ENCODE results near the gene TMEM208. TPM values are rescaled to one million over a fixed set of nuclear protein-coding genes. Genes with fewer than 3 reads are reported as not detected.

The TMEM208 gene
- polyA plus RNA-seq, 2 of the 4 experiments (the other 2 are of a cell fraction): 73.5 to 114 TPM

GRCh38 chr16:67256701-67257230 is 29.8 kb downstream of the TMEM208 start:
- Histone ChIP-seq H3K4me2 (no peak overlapping the region), H3K4me3 (no peak overlapping the region), H3K4me1 (no peaks in the 10 kb centered on the region), H3K27ac (no peak overlapping the region), H3K9me3 (no peaks in the 10 kb centered on the region)
- TF ChIP-seq ESRRA (IDR thresholded peaks at IDR 0.05; ENCODE audit: borderline replicate concordance, low read length): no peak
- TF ChIP-seq RAD21 (conservative IDR thresholded peaks at IDR 0.05 in 1 of 2, IDR thresholded peaks at IDR 0.05 in 1 of 2): no peak
- no peak for TF ChIP-seq MYC (IDR thresholded peaks at IDR 0.05; ENCODE audit: borderline replicate concordance, low read length)
- TF ChIP-seq EHF (CRISPR knock-in tag; IDR thresholded peaks at IDR 0.05): no peak
- 90% methylated on average over 11 of the region's 11 CpGs for WGBS (ENCODE audit: missing lambda C conversion rate)
- ATAC-seq (no peak), DNase-seq (ENCODE audit: low read depth in 1 of 2, low spot score in 1 of 2) (no peak), FAIRE-seq (no peak)
- ChIA-PET POLR2A (no interaction called here), CTCF (interaction anchor here (1.2 to 1.4 kb wide), 2 partner anchors 22 to 77 kb away, joined by 4 read pairs; no protein-coding TSS in a partner anchor)

- DNase-seq (ENCODE audit: low read depth in 1 of 2, low spot score in 1 of 2) (no peak), ATAC-seq (no peak), FAIRE-seq (no peak)
- Histone ChIP-seq H3K9me3 (no peaks in the 10 kb centered on the region), H3K4me1 (no peaks in the 10 kb centered on the region), H3K27ac (no peak overlapping the region), H3K4me3 (no peak overlapping the region), H3K4me2 (no peak overlapping the region)
- 80% methylated on average over 4 of the region's 4 CpGs for WGBS (ENCODE audit: missing lambda C conversion rate)
- TF ChIP-seq ZSCAN20 (CRISPR knock-in tag; IDR thresholded peaks at IDR 0.05) (no peak), HMGXB4 (CRISPR knock-in tag; IDR thresholded peaks at IDR 0.05; ENCODE audit: borderline replicate concordance) (no peak), MYC (IDR thresholded peaks at IDR 0.05; ENCODE audit: borderline replicate concordance, low read length) (no peak), CHD2 (IDR thresholded peaks at IDR 0.05; ENCODE audit: low read length, partially characterized antibody) (no peak), MAZ (IDR thresholded peaks at IDR 0.05; ENCODE audit: borderline replicate concordance, low read depth, low read length) (no peak), POLR2A (IDR thresholded peaks at IDR 0.05; ENCODE audit: low read length) (no peak)
- ChIA-PET CTCF (interaction anchor here (0.9 to 3.8 kb wide), 6 partner anchors 15 to 208 kb away, joined by 3 to 16 read pairs (median 4); partner anchors contain the start of gene PLEKHG4), POLR2A (no interaction called here)
Measured at GRCh38 chr16:67257486-67258160, 30.7 kb downstream of the TMEM208 start.

GRCh38 chr16:67258161-67258835 is 31.4 kb downstream of the TMEM208 start:
- Histone ChIP-seq H3K9me3 (no peaks in the 10 kb centered on the region), H3K4me1 (no peaks in the 10 kb centered on the region), H3K27ac (no peak overlapping the region), H3K4me3 (no peak overlapping the region), H3K4me2 (no peak overlapping the region)
- no peak for FAIRE-seq
- no peak for DNase-seq (ENCODE audit: low read depth in 1 of 2, low spot score in 1 of 2)
- WGBS (ENCODE audit: missing lambda C conversion rate): 87% methylated on average over 10 of the region's 11 CpGs
- CTCF ChIA-PET: interaction anchor here (0.7 to 4.5 kb wide), 7 partner anchors 10 to 208 kb away, joined by 3 to 34 read pairs (median 4); partner anchors contain the start of genes FHOD1, PLEKHG4 and SLC9A5
- TF ChIP-seq HOXB5 (CRISPR knock-in tag; IDR thresholded peaks at IDR 0.05): no peak
- peak; percentile 20 for TF ChIP-seq MAFK (IDR thresholded peaks at IDR 0.05; ENCODE audit: partially characterized antibody)
- ATAC-seq: no peak
- POLR2A ChIA-PET: interaction anchor here (0.6 to 1.3 kb wide), 2 partner anchors 10 to 11 kb away, joined by 5 to 9 read pairs; partner anchors contain the start of gene FHOD1

GRCh38 chr16:67259705-67260104 is 32.8 kb downstream of the TMEM208 start:
- CTCF ChIA-PET: interaction anchor here (0.6 to 4.5 kb wide), 21 partner anchors 8 to 559 kb away, joined by 3 to 36 read pairs (median 5); partner anchors contain the start of genes FHOD1, KCTD19, LRRC36 and PLEKHG4

More at GRCh38 chr16:67259705-67260104, 32.8 kb downstream of the TMEM208 start:
- Histone ChIP-seq H3K9me3 (no peaks in the 10 kb centered on the region), H3K4me2 (no peak overlapping the region), H3K27ac (no peak overlapping the region), H3K4me3 (no peak overlapping the region), H3K4me1 (no peaks in the 10 kb centered on the region)
- TF ChIP-seq TFCP2L1 (CRISPR knock-in tag; IDR thresholded peaks at IDR 0.05): no peak
- no peak for TF ChIP-seq MYC (IDR thresholded peaks at IDR 0.05; ENCODE audit: borderline replicate concordance, low read length)
- no peak for TF ChIP-seq HEYL (CRISPR knock-in tag; IDR thresholded peaks at IDR 0.05)
- no peak for TF ChIP-seq ATOH8 (CRISPR knock-in tag; IDR thresholded peaks at IDR 0.05; ENCODE audit: low read depth)
- no peak for TF ChIP-seq EHF (CRISPR knock-in tag; IDR thresholded peaks at IDR 0.05)
- no peak for TF ChIP-seq HOXB13 (CRISPR knock-in tag; IDR thresholded peaks at IDR 0.05; ENCODE audit: low read depth)
- TF ChIP-seq MAFK (IDR thresholded peaks at IDR 0.05; ENCODE audit: partially characterized antibody): no peak
- TF ChIP-seq E2F6 (IDR thresholded peaks at IDR 0.05; ENCODE audit: borderline replicate concordance, low read depth): no peak
- FAIRE-seq (no peak), ATAC-seq (no peak), DNase-seq (ENCODE audit: low read depth in 1 of 2, low spot score in 1 of 2) (no peak)
- 93% methylated on average over 12 of the region's 12 CpGs for WGBS (ENCODE audit: missing lambda C conversion rate)
- POLR2A ChIA-PET: interaction anchor here (1.0 to 1.7 kb wide), 4 partner anchors 9 to 18 kb away, joined by 3 to 13 read pairs (median 5); partner anchors contain the start of gene FHOD1

All from A549 (cell line).